Right atrium auricular region (tissue), 2 donors: ENCODE measurements around the gene ZBTB40. TPM values are rescaled to one million over a fixed set of nuclear protein-coding genes. Genes with fewer than 3 reads are reported as not detected.

Experiments used
- DNase-seq: peaks from one replicate; pipeline ENCODE4 v3.0.0-alpha.2; 2019; ENCODE audit warnings: low spot score
- H3K27ac ChIP-seq, 2 donors: fragments of 200-600 bp; sonication (generic); 1 replicate in 1 of 2; 2 replicates in 1 of 2; pipeline ENCODE4 v1.5.1; 2016 to 2019
- H3K27me3 ChIP-seq, 2 donors: fragments of 200-600 bp; sonication (generic); one replicate each; pipeline versions ENCODE4 v1.5.1 to v1.6.0; 2017 to 2019
- H3K36me3 ChIP-seq: fragments of 200-600 bp; sonication (generic); one replicate; pipeline ENCODE4 v1.5.1; 2016
- H3K4me1 ChIP-seq, 2 donors: fragments of 200-600 bp; sonication (generic); one replicate each; pipeline versions ENCODE4 v1.5.1 to v1.6.0; 2017 to 2019
- H3K4me3 ChIP-seq, 2 donors: fragments of 200-600 bp; sonication (generic); 1 replicate in 1 of 2; 2 replicates in 1 of 2; pipeline ENCODE4 v1.5.1; 2017 to 2019; ENCODE audit warnings: mild to moderate bottlenecking in 1 of 2, moderate library complexity in 1 of 2
- H3K9me3 ChIP-seq, 2 donors: fragments of 200-600 bp; sonication (generic); one replicate each; pipeline ENCODE4 v1.5.1; 2019
- CTCF ChIP-seq, 2 donors: fragments of 200-600 bp; sonication (generic); IDR thresholded peaks; one replicate each; pipeline ENCODE4 v1.5.1; 2019; ENCODE audit warnings: antibody characterized with exemption in 2 of 2
- total RNA-seq, 2 donors: library from RNA; depleted of rRNA; stranded (reverse); fragments of >200 nt; gene quantifications; one replicate each; pipeline ENCODE4 v1.1.0, GENCODE V29; 2016

ZBTB40 gene
- total RNA-seq, 2 donors from 2014 or later = 10.4 to 12.5 TPM

GRCh38 chr1:22454476-22455056 is 2.9 kb downstream of the ZBTB40 start:
- Histone ChIP-seq H3K4me3 (no peak overlapping the region), H3K4me1 (peaks cover 0 to 34% of the 10 kb centered on the region in 2 donors), H3K9me3 (no peaks in the 10 kb centered on the region), H3K27me3 (no peaks in the 10 kb centered on the region), H3K36me3 (no peaks in the 10 kb centered on the region), H3K27ac (peak overlapping the region in 1 of 2 donors; percentile 30)
- no peak for TF ChIP-seq CTCF (IDR thresholded peaks at IDR 0.05)
- DNase-seq = no peak

GRCh38 chr1:22457345-22457744 is 5.7 kb downstream of the ZBTB40 start:
- no peak overlapping the region for H3K27ac ChIP-seq
- H3K4me3 ChIP-seq = no peak overlapping the region
- DNase-seq = no peak
- peaks cover 0 to 42% of the 10 kb centered on the region in 2 donors for H3K4me1 ChIP-seq
- no peaks in the 10 kb centered on the region for H3K27me3 ChIP-seq
- H3K9me3 ChIP-seq = no peaks in the 10 kb centered on the region
- TF ChIP-seq CTCF (IDR thresholded peaks at IDR 0.05) = peak in 1 of 2 donors; percentile 14
- H3K36me3 ChIP-seq = no peaks in the 10 kb centered on the region

GRCh38 chr1:22457836-22458235 is 6.2 kb downstream of the ZBTB40 start:
- Histone ChIP-seq H3K4me3 (no peak overlapping the region), H3K27ac (no peak overlapping the region), H3K4me1 (peaks cover 0 to 38% of the 10 kb centered on the region in 2 donors), H3K9me3 (no peaks in the 10 kb centered on the region), H3K27me3 (no peaks in the 10 kb centered on the region), H3K36me3 (no peaks in the 10 kb centered on the region)
- TF ChIP-seq CTCF (IDR thresholded peaks at IDR 0.05) = no peak
- no peak for DNase-seq

GRCh38 chr1:22461100-22461499 is 9.4 kb downstream of the ZBTB40 start:
- no peak for DNase-seq
- Histone ChIP-seq H3K4me1 (peaks cover 0 to 21% of the 10 kb centered on the region in 2 donors), H3K27me3 (no peaks in the 10 kb centered on the region), H3K4me3 (no peak overlapping the region), H3K27ac (no peak overlapping the region), H3K36me3 (no peaks in the 10 kb centered on the region), H3K9me3 (no peaks in the 10 kb centered on the region)
- no peak for TF ChIP-seq CTCF (IDR thresholded peaks at IDR 0.05)

GRCh38 chr1:22461678-22462527 is 10.3 kb downstream of the ZBTB40 start:
- peaks cover 0 to 18% of the 10 kb centered on the region in 2 donors for H3K4me1 ChIP-seq
- DNase-seq = no peak
- H3K27ac ChIP-seq = no peak overlapping the region
- no peaks in the 10 kb centered on the region for H3K27me3 ChIP-seq
- H3K9me3 ChIP-seq = no peaks in the 10 kb centered on the region
- H3K36me3 ChIP-seq = no peaks in the 10 kb centered on the region
- H3K4me3 ChIP-seq = no peak overlapping the region
- TF ChIP-seq CTCF (IDR thresholded peaks at IDR 0.05) = no peak
